NCI-H2196 treated with DMSO at 0.1 percent for 48 hours (cell line): Measurements from ENCODE around the gene DIPK1C.

Source experiments
- DNase-seq: peaks from one replicate; lab custom pipeline; 2025; ENCODE audit not compliant: unreplicated experiment; lab: John Stamatoyannopoulos, UW

DIPK1C gene

GRCh38 chr18:74453642-74454198, 3.4 kb downstream of the DIPK1C start:
- DNase-seq, result no peak

GRCh38 chr18:74453016-74453566, 4.0 kb downstream of the DIPK1C start:
- DNase-seq, result no peak

GRCh38 chr18:74451148-74451547, 6.0 kb downstream of the DIPK1C start:
- no peak for DNase-seq

DNA sequence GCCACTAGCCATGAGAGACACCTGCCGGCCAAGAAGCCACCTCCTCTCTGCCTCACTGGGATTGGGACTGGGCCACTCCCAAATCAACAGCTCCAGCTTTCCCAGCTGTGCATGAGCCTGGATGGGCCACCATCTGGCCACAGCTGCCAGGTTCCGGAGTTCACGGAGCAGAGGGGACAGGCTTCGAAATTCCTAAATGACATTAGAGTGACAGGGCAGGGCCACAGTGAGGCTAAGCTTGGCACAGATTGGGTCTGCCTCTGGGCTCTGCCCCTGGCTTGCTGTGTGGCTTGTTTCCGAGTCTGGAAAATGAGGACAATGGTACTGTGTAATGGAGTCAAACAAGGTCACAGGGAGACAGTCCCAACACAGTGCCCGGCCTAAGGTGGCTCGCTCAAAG, 6.5 kb downstream of the DIPK1C start:
- DNase-seq, result no peak

DNA sequence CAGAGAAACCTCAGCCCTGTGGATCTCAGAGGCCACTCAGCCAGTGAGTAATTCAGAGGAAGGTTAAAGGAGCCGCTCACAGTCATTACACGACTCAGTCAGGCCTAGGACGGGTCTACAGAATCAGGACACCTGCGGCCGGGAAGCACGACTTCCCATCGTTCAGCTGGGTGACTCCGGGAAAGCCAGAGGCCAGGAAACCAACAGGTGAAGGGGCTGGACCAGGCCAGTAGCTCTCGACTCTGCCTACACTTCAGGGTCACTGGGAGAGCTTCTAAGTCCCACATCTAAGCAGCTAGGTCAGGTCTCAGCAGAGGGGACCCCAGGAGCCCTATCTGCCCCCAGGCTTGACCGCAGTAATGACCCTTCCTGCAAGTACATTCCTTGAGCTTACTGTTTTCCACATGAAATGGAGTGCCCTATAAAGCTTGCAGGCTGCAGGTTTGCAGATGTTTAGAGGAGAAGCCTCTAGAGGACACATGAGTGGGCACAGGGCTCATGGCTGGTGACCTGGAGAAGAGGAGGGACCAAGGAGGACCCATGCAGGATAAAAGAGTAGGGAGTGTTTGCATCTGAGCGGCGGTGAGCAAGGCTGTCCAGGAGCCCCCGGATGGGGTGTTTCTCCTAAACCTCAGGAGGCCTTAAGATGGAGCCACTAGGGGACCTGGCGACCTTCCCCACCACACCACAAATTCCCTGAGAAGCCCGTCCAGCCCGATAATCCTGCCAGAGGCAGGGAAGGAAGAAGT, 9.5 kb downstream of the DIPK1C start:
- no peak for DNase-seq

- DNase-seq, result no peak
These were observed 10.3 kb downstream of the DIPK1C start for GRCh38 chr18:74446631-74447403.

DNA sequence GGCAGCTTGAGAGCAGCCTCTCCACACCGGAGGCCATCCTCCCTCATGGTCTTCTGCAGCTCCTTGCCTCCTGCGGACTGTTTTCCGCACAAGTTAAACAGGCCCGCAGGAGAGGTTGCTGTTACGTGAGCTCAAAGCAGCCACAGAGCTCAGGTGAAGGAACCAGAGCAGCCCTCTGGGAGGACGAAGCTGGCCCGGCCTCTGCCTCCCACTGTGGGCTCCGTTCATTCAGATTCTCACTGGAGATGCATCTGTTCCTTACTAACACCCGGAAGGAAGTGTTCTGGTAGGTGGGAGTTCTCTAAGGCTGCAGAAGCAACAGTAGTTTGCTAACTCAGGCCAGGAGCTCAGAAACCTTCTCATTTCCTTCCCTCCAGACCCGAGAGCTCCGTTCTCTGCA, 10.9 kb downstream of the DIPK1C start:
- no peak for DNase-seq

- DNase-seq, result no peak
These were observed 11.5 kb downstream of the DIPK1C start for GRCh38 chr18:74445585-74445984.

DNA sequence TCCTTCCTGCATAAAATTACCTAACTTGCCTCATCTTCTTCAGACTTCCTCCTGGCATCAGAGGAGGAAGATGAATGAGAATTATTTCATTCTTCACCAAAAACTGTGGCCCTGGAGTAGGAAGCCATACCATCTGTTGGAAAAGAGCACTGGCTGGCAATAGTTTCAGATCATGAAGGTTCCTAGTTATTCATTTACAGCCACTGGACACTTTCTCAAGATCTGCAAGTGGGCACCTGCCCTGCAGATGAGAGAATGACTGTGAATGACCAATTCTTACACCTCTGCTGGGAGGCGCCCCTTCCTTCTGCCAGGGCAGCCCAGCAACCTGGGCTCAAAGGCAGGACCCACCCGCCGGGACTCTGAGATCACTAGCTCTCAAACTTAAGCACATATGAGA, 13.0 kb downstream of the DIPK1C start:
- DNase-seq, result no peak

GRCh38 chr18:74440808-74441427, 16.2 kb downstream of the DIPK1C start:
- no peak for DNase-seq

DNA sequence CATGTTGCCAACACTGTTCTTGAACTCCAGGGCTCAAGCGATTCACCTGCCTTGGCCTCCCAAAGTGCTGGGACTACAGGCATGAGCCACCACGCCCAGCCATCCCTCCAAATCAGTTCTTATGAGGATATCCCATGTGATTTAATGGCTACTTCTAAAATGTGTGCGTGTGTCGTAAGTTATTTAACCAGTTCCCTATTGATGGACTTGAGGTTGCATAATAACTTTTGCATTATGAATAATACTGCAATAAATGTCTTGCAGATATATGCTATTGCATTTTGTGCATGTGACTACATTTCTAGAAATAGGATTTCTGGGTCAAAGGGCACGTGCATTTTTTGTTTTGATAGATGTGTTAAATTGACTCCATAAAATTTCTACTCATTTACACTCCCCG, 19.0 kb downstream of the DIPK1C start:
- no peak for DNase-seq

DNA sequence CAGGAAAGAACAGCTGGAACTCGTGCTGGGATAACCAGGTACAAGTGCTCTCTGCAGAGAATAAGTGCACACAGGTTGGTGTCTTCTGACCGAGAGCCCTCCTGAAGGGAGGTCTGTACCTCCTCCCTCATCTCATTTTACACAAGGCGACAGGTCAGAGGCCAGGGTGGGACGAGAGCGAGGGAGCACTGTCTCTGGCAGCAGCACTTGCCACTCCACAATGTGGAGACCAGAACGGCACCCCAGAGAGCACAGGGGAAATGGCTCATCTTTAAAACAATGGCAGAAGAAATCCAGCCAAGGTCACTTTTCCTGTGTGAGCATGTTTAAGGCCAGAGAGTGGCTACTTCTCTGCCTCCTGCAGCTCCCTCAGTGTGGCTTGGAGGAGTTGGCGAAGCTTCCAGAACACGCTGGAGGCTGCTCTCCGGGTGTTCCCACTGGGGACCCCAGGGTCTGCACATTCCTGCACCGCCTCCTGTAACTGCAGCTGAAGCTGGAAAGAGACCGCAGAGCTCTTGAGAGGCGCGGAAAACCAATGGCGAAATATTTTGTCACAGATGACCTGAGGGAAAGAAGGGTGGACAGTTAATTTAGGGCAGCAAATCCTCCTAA, 20.8 kb downstream of the DIPK1C start:
- no peak for DNase-seq

DNA sequence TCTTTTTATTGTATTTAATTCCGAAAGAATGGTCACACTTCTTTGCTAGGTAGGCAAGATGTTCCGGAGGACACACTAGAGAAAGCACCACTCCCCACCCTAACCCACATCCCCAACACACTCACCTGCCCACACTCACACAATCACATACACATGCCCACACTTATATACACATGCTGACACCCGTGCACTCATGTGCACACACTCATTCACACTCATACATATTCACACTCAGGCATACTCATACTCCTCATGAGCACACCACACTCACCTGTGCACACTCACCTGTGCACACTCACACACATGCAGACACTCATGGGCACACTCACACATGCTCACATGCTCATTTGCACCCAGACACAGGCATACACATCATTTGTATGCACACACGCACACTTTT, 21.4 kb downstream of the DIPK1C start:
- DNase-seq, result no peak

GRCh38 chr18:74434466-74434865, 22.6 kb downstream of the DIPK1C start:
- DNase-seq, result no peak

GRCh38 chr18:74430806-74431571, 26.1 kb downstream of the DIPK1C start:
- DNase-seq, result no peak

GRCh38 chr18:74430231-74430630, 26.9 kb downstream of the DIPK1C start:
- no peak for DNase-seq

GRCh38 chr18:74429096-74429495, 28.0 kb downstream of the DIPK1C start:
- no peak for DNase-seq

DNA sequence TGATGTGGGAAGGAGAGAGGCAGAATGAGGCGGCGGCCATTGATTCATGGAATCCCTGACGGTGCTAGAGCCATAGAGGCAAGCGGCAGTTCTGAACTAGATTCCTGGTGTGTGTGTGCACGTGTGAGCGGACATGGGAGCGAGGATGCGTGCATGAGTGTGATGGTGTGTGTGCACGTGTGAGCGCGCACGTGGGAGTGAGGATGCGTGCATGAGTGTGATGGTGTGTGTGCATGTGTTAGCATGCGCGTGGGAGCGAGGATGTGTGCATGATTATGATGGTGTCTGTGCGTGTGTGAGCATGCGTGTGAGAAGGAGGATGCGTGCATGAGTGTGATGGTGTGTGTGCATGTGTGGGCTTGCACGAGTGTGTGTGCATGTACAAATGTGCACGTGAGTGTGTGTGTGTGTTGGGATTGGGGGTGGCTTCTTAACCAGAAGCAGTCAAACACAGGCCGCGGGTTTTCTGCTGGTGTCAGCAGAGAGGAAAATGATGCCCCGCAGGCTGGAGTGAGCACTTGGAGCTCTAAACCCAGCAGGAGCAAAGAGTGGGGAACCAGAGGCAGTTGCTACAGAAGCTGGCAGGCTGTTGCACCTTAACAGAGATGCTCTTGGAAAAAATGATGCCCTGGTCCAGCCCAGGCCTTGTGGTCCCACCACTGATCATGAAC, 29.5 kb downstream of the DIPK1C start:
- no peak for DNase-seq

- DNase-seq, result no peak
These were observed 31.2 kb downstream of the DIPK1C start for GRCh38 chr18:74425876-74426275.

- DNase-seq, result no peak
These were observed 31.9 kb downstream of the DIPK1C start for GRCh38 chr18:74425161-74425560.
